WTC11 (cell line): ENCODE data around the gene LMF1. TPM values are rescaled to one million over a fixed set of nuclear protein-coding genes. Genes with fewer than 3 reads are reported as not detected.

ENCODE experiments used
- ATAC-seq: fragments of 200-7000 bp; cut with Tn5 transposase; 2 replicates; pipeline ENCODE4 v1.10.0; 2021; ENCODE audit warnings: mild to moderate bottlenecking, moderate library complexity
- CTCF ChIA-PET: fragments of 300-600 bp; sonication (Branson Sonifier 250); formaldehyde crosslinking; loops from one replicate; lab custom pipeline; 2021; ENCODE audit warnings: antibody characterized with exemption; lab: Charles Lee
- POLR2A ChIA-PET: fragments of 350-600 bp; sonication (Branson Sonifier 250); formaldehyde crosslinking; loops from one replicate; lab custom pipeline; 2021; ENCODE audit warnings: antibody characterized with exemption; lab: Charles Lee
- DNase-seq: peaks from one replicate; pipeline ENCODE4 v3.0.0; 2021; ENCODE audit warnings: low spot score
- H3K27ac Mint-ChIP-seq: 2 replicates; pipeline ENCODE4 v1.8.0; 2021; ENCODE audit warnings: mixed read lengths
- H3K27me3 Mint-ChIP-seq: 2 replicates; pipeline ENCODE4 v1.8.0; 2021; ENCODE audit warnings: low read depth, mild to moderate bottlenecking, moderate library complexity, mixed read lengths
- H3K36me3 Mint-ChIP-seq: 2 replicates; pipeline ENCODE4 v1.8.0; 2021; ENCODE audit warnings: mixed read lengths
- H3K4me1 Mint-ChIP-seq: 2 replicates; pipeline ENCODE4 v1.8.0; 2022; ENCODE audit warnings: mixed read lengths
- H3K4me3 Mint-ChIP-seq: 2 replicates; pipeline ENCODE4 v1.8.0; 2021; ENCODE audit warnings: mild to moderate bottlenecking, moderate library complexity, mixed read lengths
- H3K9me3 Mint-ChIP-seq: 2 replicates; pipeline ENCODE4 v1.8.0; 2021; ENCODE audit warnings: mixed read lengths
- ARID4B ChIP-seq: sonication (generic); formaldehyde crosslinking; IDR thresholded peaks from 2 replicates; pipeline ENCODE4 v1.8.0; 2023; ENCODE audit warnings: missing genetic modification reagents, mild to moderate bottlenecking, borderline replicate concordance
- ATF2 ChIP-seq: sonication (generic); formaldehyde crosslinking; IDR thresholded peaks from 2 replicates; pipeline ENCODE4 v1.8.1; 2022; ENCODE audit warnings: low read depth, missing genetic modification reagents, borderline replicate concordance
- ATF3 ChIP-seq: sonication (generic); formaldehyde crosslinking; conservative IDR thresholded peaks from 2 replicates; pipeline ENCODE4 v1.8.1; 2022; ENCODE audit warnings: mild to moderate bottlenecking, missing genetic modification reagents
- CREM ChIP-seq: sonication (generic); formaldehyde crosslinking; IDR thresholded peaks from 2 replicates; pipeline ENCODE4 v1.8.1; 2022; ENCODE audit warnings: mild to moderate bottlenecking, missing genetic modification reagents, moderate library complexity
- CTCF ChIP-seq: fragments of 200-600 bp; IDR thresholded peaks from 2 replicates; pipeline ENCODE4 v1.8.0; 2022; ENCODE audit warnings: antibody characterized with exemption
- E2F4 ChIP-seq: sonication (generic); formaldehyde crosslinking; IDR thresholded peaks from 2 replicates; pipeline ENCODE4 v1.8.1; 2022; ENCODE audit warnings: low read depth, mild to moderate bottlenecking, moderate library complexity, missing genetic modification reagents, borderline replicate concordance
- FOXP1 ChIP-seq: sonication (generic); formaldehyde crosslinking; IDR thresholded peaks from 2 replicates; pipeline ENCODE4 v1.8.0; 2022; ENCODE audit warnings: missing genetic modification reagents, mild to moderate bottlenecking, moderate library complexity, borderline replicate concordance
- IRF2 ChIP-seq: sonication (generic); formaldehyde crosslinking; IDR thresholded peaks from 2 replicates; pipeline ENCODE4 v1.8.0; 2022; ENCODE audit warnings: low read depth, missing genetic modification reagents, borderline replicate concordance
- JAZF1 ChIP-seq: fragments of 250-450 bp; sonication (Bioruptor Pico); IDR thresholded peaks from 2 replicates; pipeline ENCODE4 v1.9.0; 2021; ENCODE audit warnings: moderate library complexity, mild to moderate bottlenecking, inconsistent platforms
- MXD4 ChIP-seq: fragments of 250-450 bp; sonication (Bioruptor Pico); IDR thresholded peaks from 2 replicates; pipeline ENCODE4 v1.8.0; 2021; ENCODE audit warnings: mild to moderate bottlenecking, moderate library complexity, borderline replicate concordance
- MYBL2 ChIP-seq: sonication (generic); formaldehyde crosslinking; IDR thresholded peaks from 2 replicates; pipeline ENCODE4 v1.8.1; 2023; ENCODE audit warnings: mild to moderate bottlenecking, moderate library complexity, missing genetic modification reagents
- RORB ChIP-seq: fragments of 250-450 bp; sonication (Bioruptor Pico); IDR thresholded peaks from 2 replicates; pipeline ENCODE4 v1.9.0; 2021; ENCODE audit warnings: mild to moderate bottlenecking
- SMAD4 ChIP-seq: sonication (generic); formaldehyde crosslinking; IDR thresholded peaks from 2 replicates; pipeline ENCODE4 v1.8.0; 2022; ENCODE audit warnings: mild to moderate bottlenecking, missing genetic modification reagents
- STAT6 ChIP-seq: sonication (generic); formaldehyde crosslinking; conservative IDR thresholded peaks from 2 replicates; pipeline ENCODE4 v1.8.1; 2023; ENCODE audit warnings: mild to moderate bottlenecking, low read depth, missing genetic modification reagents, moderate library complexity
- TCF7 ChIP-seq: sonication (generic); formaldehyde crosslinking; IDR thresholded peaks from 2 replicates; pipeline ENCODE4 v1.8.0; 2022; ENCODE audit warnings: mild to moderate bottlenecking, low read depth, missing genetic modification reagents, moderate library complexity
- TEAD4 ChIP-seq: sonication (generic); formaldehyde crosslinking; IDR thresholded peaks from 2 replicates; pipeline ENCODE4 v1.8.0; 2022; ENCODE audit warnings: mild to moderate bottlenecking, missing genetic modification reagents
- TP53 ChIP-seq: sonication (generic); formaldehyde crosslinking; IDR thresholded peaks from 2 replicates; pipeline ENCODE4 v1.8.1; 2023; ENCODE audit warnings: mild to moderate bottlenecking, missing genetic modification reagents
- ZNF423 ChIP-seq: fragments of 250-450 bp; sonication (Bioruptor Pico); IDR thresholded peaks from 2 replicates; pipeline ENCODE4 v2.1.2; 2022; ENCODE audit warnings: mild to moderate bottlenecking, moderate library complexity
- ZNF425 ChIP-seq: fragments of 250-450 bp; sonication (Bioruptor Pico); conservative IDR thresholded peaks from 2 replicates; pipeline ENCODE4 v1.9.0; 2021; ENCODE audit warnings: mild to moderate bottlenecking
- ZNF671 ChIP-seq: fragments of 250-450 bp; sonication (Bioruptor Pico); IDR thresholded peaks from 2 replicates; pipeline ENCODE4 v1.8.0; 2021; ENCODE audit warnings: mild to moderate bottlenecking
- total RNA-seq: library from RNA; stranded (reverse); gene quantifications from 3 replicates; pipeline ENCODE4 v1.2.3, GENCODE V29; 2021

LMF1 gene
- total RNA-seq, 1 experiment from 2014 or later, result 10.5 TPM

GRCh38 chr16:923184-923583 lies 47.6 kb downstream of the LMF1 start (continued):
- no peak for TF ChIP-seq ARID4B (CRISPR knock-in tag)
- TF ChIP-seq ZNF423 (CRISPR knock-in tag), result no peak
- TF ChIP-seq CREM (CRISPR knock-in tag), result no peak
- TF ChIP-seq STAT6 (CRISPR knock-in tag), result no peak
- TF ChIP-seq TP53 (CRISPR knock-in tag), result no peak
- TF ChIP-seq SMAD4, result no peak
- TF ChIP-seq E2F4 (CRISPR knock-in tag), result no peak

- H3K27me3 Mint-ChIP-seq, result no peaks in the 10 kb centered on the region; the same call in 1 of the 2 replicates
- H3K36me3 Mint-ChIP-seq, result peaks cover 44% of the 10 kb centered on the region
- no peak overlapping the region for H3K4me3 Mint-ChIP-seq
- DNase-seq (no peak), ATAC-seq (no peak)
- H3K27ac Mint-ChIP-seq, result no peak overlapping the region
- peaks cover 47% of the 10 kb centered on the region for H3K9me3 Mint-ChIP-seq
- ChIA-PET CTCF (no interaction called here), POLR2A (no interaction called here)
- no peaks in the 10 kb centered on the region for H3K4me1 Mint-ChIP-seq
- TF ChIP-seq ATF2 (CRISPR knock-in tag) (no peak), FOXP1 (CRISPR knock-in tag) (no peak), RORB (CRISPR knock-in tag) (no peak), ZNF671 (CRISPR knock-in tag) (no peak), ZNF425 (CRISPR knock-in tag) (no peak), JAZF1 (no peak), IRF2 (CRISPR knock-in tag) (no peak), CTCF (no peak), TEAD4 (CRISPR knock-in tag) (no peak), ATF3 (no peak), TCF7 (CRISPR knock-in tag) (no peak), ZNF423 (CRISPR knock-in tag) (no peak), MYBL2 (no peak), MXD4 (CRISPR knock-in tag) (no peak)
Measured at GRCh38 chr16:922051-922450, 48.7 kb downstream of the LMF1 start.
